HEK293 (cell line): ENCODE data around the gene CAPS.
A peak's percentile ranks its signal among the peaks of the same experiment; 100 is the strongest.

ENCODE experiments used
- CTCF ChIA-PET: fragments of 350-600 bp; formaldehyde crosslinking; extraction: SDS; loops from one replicate; lab custom pipeline; 2021; ENCODE audit warnings: antibody characterized with exemption; lab: Yijun Ruan, JAX
- POLR2A ChIA-PET: fragments of 300-600 bp; formaldehyde crosslinking; extraction: SDS; loops from one replicate; lab custom pipeline; 2020; ENCODE audit warnings: antibody characterized with exemption, inconsistent platforms; lab: Yijun Ruan, JAX
- H3K27ac ChIP-seq: fragments of 200-500 bp; sonication (Bioruptor generic); 2 replicates; pipeline ENCODE4 v1.5.1; 2014; ENCODE audit warnings: low read depth, low read length, control low read depth, inconsistent platforms; ENCODE audit errors: extremely low read depth
- H3K36me3 ChIP-seq, 2 experiments: fragments of 200-500 bp in 1 of 2; sonication (Bioruptor generic) in 1 of 2; 1 replicate in 1 of 2; 2 replicates in 1 of 2; pipeline ENCODE4 v1.5.1; 2014 to 2017; ENCODE audit warnings: inconsistent platforms in 2 of 2, low read length in 2 of 2; ENCODE audit not compliant: control insufficient read depth in 2 of 2, insufficient read depth in 1 of 2
- H3K4me1 ChIP-seq: fragments of 200-500 bp; sonication (Bioruptor generic); 2 replicates; pipeline ENCODE4 v1.5.1; 2014; ENCODE audit warnings: mild to moderate bottlenecking, low read length, inconsistent platforms; ENCODE audit not compliant: control insufficient read depth, insufficient read depth
- H3K4me3 ChIP-seq: 2 replicates; pipeline ENCODE4 v1.5.1; 2011; ENCODE audit warnings: low read depth, mild to moderate bottlenecking, control low read depth, low read length, moderate library complexity
- H3K9me3 ChIP-seq: fragments of 200-500 bp; sonication (Bioruptor generic); 2 replicates; pipeline ENCODE4 v1.5.1; 2014; ENCODE audit warnings: low read depth, low read length, inconsistent platforms; ENCODE audit not compliant: control insufficient read depth, insufficient read depth
- BCL11B ChIP-seq: fragments of 450-650 bp; formaldehyde crosslinking; IDR thresholded peaks from 2 replicates; pipeline ENCODE4 v1.5.1; 2016; ENCODE audit warnings: low read depth, missing biosample characterization, missing genetic modification characterization
- KLF16 ChIP-seq: fragments of 450-650 bp; formaldehyde crosslinking; IDR thresholded peaks from 2 replicates; pipeline ENCODE4 v1.5.1; 2017; ENCODE audit warnings: missing biosample characterization, missing genetic modification characterization
- OVOL3 ChIP-seq: fragments of 450-650 bp; formaldehyde crosslinking; IDR thresholded peaks from 2 replicates; pipeline ENCODE4 v1.5.1; 2016; ENCODE audit warnings: missing biosample characterization, missing genetic modification characterization
- ZBTB48 ChIP-seq: fragments of 450-650 bp; formaldehyde crosslinking; IDR thresholded peaks from 2 replicates; pipeline ENCODE4 v1.5.1; 2016; ENCODE audit warnings: missing biosample characterization, missing genetic modification characterization
- ZNF138 ChIP-seq: fragments of 450-650 bp; formaldehyde crosslinking; IDR thresholded peaks from 2 replicates; pipeline ENCODE4 v1.5.1; 2016; ENCODE audit warnings: missing biosample characterization, missing genetic modification characterization, borderline replicate concordance
- ZNF157 ChIP-seq: fragments of 450-650 bp; formaldehyde crosslinking; IDR thresholded peaks from 2 replicates; pipeline ENCODE4 v1.5.1; 2016; ENCODE audit warnings: missing biosample characterization, missing genetic modification characterization
- ZNF16 ChIP-seq: fragments of 450-650 bp; formaldehyde crosslinking; IDR thresholded peaks from 2 replicates; pipeline ENCODE4 v1.5.1; 2016; ENCODE audit warnings: low read depth, missing biosample characterization, missing genetic modification characterization
- ZNF202 ChIP-seq: fragments of 450-650 bp; formaldehyde crosslinking; IDR thresholded peaks from 2 replicates; pipeline ENCODE4 v1.5.1; 2016; ENCODE audit warnings: missing biosample characterization, missing genetic modification characterization, borderline replicate concordance
- ZNF24 ChIP-seq: fragments of 450-650 bp; formaldehyde crosslinking; IDR thresholded peaks from 2 replicates; pipeline ENCODE4 v1.5.1; 2016; ENCODE audit warnings: missing biosample characterization, missing genetic modification characterization
- ZNF335 ChIP-seq: fragments of 450-650 bp; formaldehyde crosslinking; conservative IDR thresholded peaks from 2 replicates; pipeline ENCODE4 v1.5.1; 2016; ENCODE audit warnings: missing biosample characterization, missing genetic modification characterization
- ZNF37A ChIP-seq: fragments of 450-650 bp; IDR thresholded peaks from 2 replicates; pipeline ENCODE4 v1.5.1; 2018; ENCODE audit warnings: missing biosample characterization, missing genetic modification characterization
- ZNF473 ChIP-seq: fragments of 450-650 bp; formaldehyde crosslinking; IDR thresholded peaks from 2 replicates; pipeline ENCODE4 v1.5.1; 2017; ENCODE audit warnings: missing biosample characterization, missing genetic modification characterization
- ZNF510 ChIP-seq: fragments of 450-650 bp; formaldehyde crosslinking; IDR thresholded peaks from 2 replicates; pipeline ENCODE4 v1.5.1; 2018; ENCODE audit warnings: mild to moderate bottlenecking, missing genetic modification characterization, missing biosample characterization; ENCODE audit not compliant: insufficient replicate concordance
- ZNF544 ChIP-seq: fragments of 450-650 bp; formaldehyde crosslinking; IDR thresholded peaks from 2 replicates; pipeline ENCODE4 v1.5.0; 2017; ENCODE audit warnings: missing biosample characterization, missing genetic modification characterization
- ZNF664 ChIP-seq: fragments of 450-650 bp; formaldehyde crosslinking; IDR thresholded peaks from 2 replicates; pipeline ENCODE4 v1.5.1; 2016; ENCODE audit warnings: missing biosample characterization, missing genetic modification characterization
- ZNF677 ChIP-seq: fragments of 450-650 bp; IDR thresholded peaks from 2 replicates; pipeline ENCODE4 v1.5.0; 2018; ENCODE audit warnings: missing biosample characterization, mild to moderate bottlenecking, missing genetic modification characterization, moderate library complexity
- ZNF768 ChIP-seq: fragments of 450-650 bp; formaldehyde crosslinking; IDR thresholded peaks from 2 replicates; pipeline ENCODE4 v1.5.1; 2018; ENCODE audit warnings: missing biosample characterization, mild to moderate bottlenecking, missing genetic modification characterization
- ZNF777 ChIP-seq: fragments of 450-650 bp; formaldehyde crosslinking; IDR thresholded peaks from 2 replicates; pipeline ENCODE4 v1.5.1; 2017; ENCODE audit warnings: missing biosample characterization, missing genetic modification characterization, borderline replicate concordance
- ZNF791 ChIP-seq: fragments of 450-650 bp; formaldehyde crosslinking; IDR thresholded peaks from 2 replicates; pipeline ENCODE4 v1.5.1; 2016; ENCODE audit warnings: missing biosample characterization, missing genetic modification characterization
- ZXDB ChIP-seq: fragments of 450-650 bp; formaldehyde crosslinking; IDR thresholded peaks from 2 replicates; pipeline ENCODE4 v1.5.1; 2016; ENCODE audit warnings: missing biosample characterization, missing genetic modification characterization
- TF ChIP-seq, protein P1 (sequence below): fragments of 450-650 bp; formaldehyde crosslinking; IDR thresholded peaks from 2 replicates; pipeline ENCODE4 v1.5.1; 2016; ENCODE audit warnings: missing biosample characterization, missing genetic modification characterization
- TF ChIP-seq, protein P2 (sequence below): fragments of 450-650 bp; IDR thresholded peaks from 2 replicates; pipeline ENCODE4 v1.5.1; 2018; ENCODE audit warnings: missing biosample characterization, mild to moderate bottlenecking, missing genetic modification characterization
- TF ChIP-seq, protein P3 (sequence below): fragments of 450-650 bp; formaldehyde crosslinking; IDR thresholded peaks from 2 replicates; pipeline ENCODE4 v1.5.1; 2016; ENCODE audit warnings: missing biosample characterization, missing genetic modification characterization
- TF ChIP-seq, protein P4 (sequence below): fragments of 450-650 bp; formaldehyde crosslinking; IDR thresholded peaks from 2 replicates; pipeline ENCODE4 v1.5.1; 2017; ENCODE audit warnings: missing biosample characterization, missing genetic modification characterization

CAPS gene

DNA sequence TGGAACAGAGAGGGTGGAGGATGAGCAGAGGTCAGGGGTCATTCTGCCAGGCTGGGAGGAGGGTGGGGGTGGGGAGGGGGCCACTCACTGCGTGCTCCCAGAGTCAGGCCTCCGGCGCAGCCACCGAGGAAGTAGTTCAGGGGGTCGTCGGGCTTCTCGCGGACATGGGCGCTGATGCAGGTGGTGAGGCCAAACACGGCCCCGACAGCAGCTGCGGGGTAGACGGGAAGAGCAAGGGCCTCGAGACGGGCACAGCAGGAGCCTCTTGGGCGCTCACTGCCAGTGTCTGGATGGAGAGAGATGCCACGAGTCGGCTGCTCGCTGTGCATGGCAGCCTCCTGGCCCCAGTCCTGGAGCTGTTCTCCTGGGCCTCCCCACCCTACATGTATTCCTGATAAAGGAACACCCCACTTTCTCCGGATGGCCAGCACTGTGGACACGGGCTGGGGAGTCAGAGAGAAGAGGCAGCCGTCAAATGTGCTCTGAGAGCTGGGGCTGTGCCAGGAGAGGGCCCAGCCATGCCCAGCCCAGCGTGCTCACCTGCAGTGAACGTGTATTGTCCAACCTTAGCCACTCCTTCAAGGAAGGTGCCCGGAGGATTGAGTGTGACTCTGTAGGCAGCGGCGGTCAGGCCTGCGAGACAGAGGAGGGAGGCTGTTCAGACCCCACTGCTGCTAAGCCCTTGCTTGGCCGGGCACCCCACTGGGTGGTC is 17.5 kb upstream of the CAPS start (continued):
- no peak for TF ChIP-seq ZNF16 (tag by site-specific recombination)
- TF ChIP-seq ZBTB48 (tag by site-specific recombination): no peak
- TF ChIP-seq, protein P1, sequence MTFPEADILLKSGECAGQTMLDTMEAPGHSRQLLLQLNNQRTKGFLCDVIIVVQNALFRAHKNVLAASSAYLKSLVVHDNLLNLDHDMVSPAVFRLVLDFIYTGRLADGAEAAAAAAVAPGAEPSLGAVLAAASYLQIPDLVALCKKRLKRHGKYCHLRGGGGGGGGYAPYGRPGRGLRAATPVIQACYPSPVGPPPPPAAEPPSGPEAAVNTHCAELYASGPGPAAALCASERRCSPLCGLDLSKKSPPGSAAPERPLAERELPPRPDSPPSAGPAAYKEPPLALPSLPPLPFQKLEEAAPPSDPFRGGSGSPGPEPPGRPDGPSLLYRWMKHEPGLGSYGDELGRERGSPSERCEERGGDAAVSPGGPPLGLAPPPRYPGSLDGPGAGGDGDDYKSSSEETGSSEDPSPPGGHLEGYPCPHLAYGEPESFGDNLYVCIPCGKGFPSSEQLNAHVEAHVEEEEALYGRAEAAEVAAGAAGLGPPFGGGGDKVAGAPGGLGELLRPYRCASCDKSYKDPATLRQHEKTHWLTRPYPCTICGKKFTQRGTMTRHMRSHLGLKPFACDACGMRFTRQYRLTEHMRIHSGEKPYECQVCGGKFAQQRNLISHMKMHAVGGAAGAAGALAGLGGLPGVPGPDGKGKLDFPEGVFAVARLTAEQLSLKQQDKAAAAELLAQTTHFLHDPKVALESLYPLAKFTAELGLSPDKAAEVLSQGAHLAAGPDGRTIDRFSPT (tag by site-specific recombination): no peak
- TF ChIP-seq ZNF664 (tag by site-specific recombination): no peak
- TF ChIP-seq ZNF768 (tag by site-specific recombination): no peak
- no peak for TF ChIP-seq OVOL3 (tag by site-specific recombination)
- no peak for TF ChIP-seq ZNF544 (tag by site-specific recombination)
- no peak for TF ChIP-seq ZNF202 (tag by site-specific recombination)
- TF ChIP-seq, protein P2, sequence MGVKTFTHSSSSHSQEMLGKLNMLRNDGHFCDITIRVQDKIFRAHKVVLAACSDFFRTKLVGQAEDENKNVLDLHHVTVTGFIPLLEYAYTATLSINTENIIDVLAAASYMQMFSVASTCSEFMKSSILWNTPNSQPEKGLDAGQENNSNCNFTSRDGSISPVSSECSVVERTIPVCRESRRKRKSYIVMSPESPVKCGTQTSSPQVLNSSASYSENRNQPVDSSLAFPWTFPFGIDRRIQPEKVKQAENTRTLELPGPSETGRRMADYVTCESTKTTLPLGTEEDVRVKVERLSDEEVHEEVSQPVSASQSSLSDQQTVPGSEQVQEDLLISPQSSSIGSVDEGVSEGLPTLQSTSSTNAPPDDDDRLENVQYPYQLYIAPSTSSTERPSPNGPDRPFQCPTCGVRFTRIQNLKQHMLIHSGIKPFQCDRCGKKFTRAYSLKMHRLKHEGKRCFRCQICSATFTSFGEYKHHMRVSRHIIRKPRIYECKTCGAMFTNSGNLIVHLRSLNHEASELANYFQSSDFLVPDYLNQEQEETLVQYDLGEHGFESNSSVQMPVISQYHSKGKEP (tag by site-specific recombination): no peak
- no peak for TF ChIP-seq ZNF677
- TF ChIP-seq BCL11B: no peak
- no peak for TF ChIP-seq ZNF157 (tag by site-specific recombination)
- TF ChIP-seq ZNF335 (tag by site-specific recombination): no peak

DNA sequence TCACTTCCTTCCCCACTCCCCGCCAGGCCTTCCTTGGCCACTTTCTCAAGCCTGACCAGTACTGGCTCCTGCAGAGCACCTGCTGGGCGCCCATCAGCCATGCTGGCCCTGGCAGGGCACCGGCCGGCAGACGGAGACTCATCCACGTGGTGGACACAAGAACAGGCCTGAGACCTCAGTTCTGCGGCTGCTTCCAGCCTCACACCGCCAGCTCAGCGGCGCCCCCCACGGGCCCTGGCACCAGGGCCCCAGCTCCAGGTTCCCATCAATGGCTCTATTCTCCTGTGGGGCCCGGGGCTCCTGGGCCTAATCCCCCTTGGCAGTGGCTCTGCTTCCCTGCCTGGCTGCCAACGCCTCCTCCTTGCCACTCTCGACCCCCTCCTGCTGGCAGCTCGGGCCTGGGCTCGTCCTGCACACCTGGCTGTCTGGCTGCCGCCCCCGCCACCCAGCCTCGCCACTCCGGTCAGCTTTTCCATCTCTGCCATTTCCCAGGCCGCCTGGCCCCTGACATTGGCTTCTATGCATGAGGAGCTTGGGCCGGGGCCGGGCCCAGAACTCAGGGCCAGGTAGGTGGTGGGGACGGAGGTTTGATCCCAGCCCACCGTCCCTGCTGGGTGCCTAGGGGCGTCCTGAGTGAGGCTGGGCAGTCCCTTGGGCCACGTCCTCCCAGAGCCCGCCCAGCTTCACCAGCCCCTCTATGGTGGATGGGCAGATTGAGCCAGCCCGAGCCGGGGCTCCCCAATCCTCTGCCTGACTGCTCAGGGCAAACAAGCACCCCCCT is 16.7 kb upstream of the CAPS start:
- ChIA-PET POLR2A (interaction anchor here (1.4 kb wide), 1 partner anchor 107 kb away, joined by 4 read pairs; the partner anchor contains the start of gene DUS3L), CTCF (interaction anchor here (0.5 to 1.5 kb wide), 5 partner anchors 16 to 481 kb away, joined by 3 to 14 read pairs (median 3); no protein-coding TSS in a partner anchor)
- no peak overlapping the region for H3K4me3 ChIP-seq
- H3K4me1 ChIP-seq: no peaks in the 10 kb centered on the region
- no peak overlapping the region for H3K27ac ChIP-seq
- peaks cover 4 to 47% of the 10 kb centered on the region in 2 experiments; a peak in 2 of 3 replicates for H3K36me3 ChIP-seq
- H3K9me3 ChIP-seq: no peaks in the 10 kb centered on the region
- TF ChIP-seq ZXDB (tag by site-specific recombination) (no peak), ZNF473 (tag by site-specific recombination) (no peak), ZNF510 (tag by site-specific recombination) (no peak), KLF16 (tag by site-specific recombination) (no peak), ZNF777 (tag by site-specific recombination) (no peak), ZNF37A (tag by site-specific recombination) (no peak), ZNF791 (no peak), ZNF138 (no peak), ZNF24 (tag by site-specific recombination) (no peak)
- TF ChIP-seq, protein P2 (tag by site-specific recombination): no peak
- TF ChIP-seq, protein P3, sequence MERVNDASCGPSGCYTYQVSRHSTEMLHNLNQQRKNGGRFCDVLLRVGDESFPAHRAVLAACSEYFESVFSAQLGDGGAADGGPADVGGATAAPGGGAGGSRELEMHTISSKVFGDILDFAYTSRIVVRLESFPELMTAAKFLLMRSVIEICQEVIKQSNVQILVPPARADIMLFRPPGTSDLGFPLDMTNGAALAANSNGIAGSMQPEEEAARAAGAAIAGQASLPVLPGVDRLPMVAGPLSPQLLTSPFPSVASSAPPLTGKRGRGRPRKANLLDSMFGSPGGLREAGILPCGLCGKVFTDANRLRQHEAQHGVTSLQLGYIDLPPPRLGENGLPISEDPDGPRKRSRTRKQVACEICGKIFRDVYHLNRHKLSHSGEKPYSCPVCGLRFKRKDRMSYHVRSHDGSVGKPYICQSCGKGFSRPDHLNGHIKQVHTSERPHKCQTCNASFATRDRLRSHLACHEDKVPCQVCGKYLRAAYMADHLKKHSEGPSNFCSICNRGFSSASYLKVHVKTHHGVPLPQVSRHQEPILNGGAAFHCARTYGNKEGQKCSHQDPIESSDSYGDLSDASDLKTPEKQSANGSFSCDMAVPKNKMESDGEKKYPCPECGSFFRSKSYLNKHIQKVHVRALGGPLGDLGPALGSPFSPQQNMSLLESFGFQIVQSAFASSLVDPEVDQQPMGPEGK (tag by site-specific recombination): 0 out of 2 replicates have a peak, but pooled peaks have one; percentile 14
- TF ChIP-seq, protein P4, sequence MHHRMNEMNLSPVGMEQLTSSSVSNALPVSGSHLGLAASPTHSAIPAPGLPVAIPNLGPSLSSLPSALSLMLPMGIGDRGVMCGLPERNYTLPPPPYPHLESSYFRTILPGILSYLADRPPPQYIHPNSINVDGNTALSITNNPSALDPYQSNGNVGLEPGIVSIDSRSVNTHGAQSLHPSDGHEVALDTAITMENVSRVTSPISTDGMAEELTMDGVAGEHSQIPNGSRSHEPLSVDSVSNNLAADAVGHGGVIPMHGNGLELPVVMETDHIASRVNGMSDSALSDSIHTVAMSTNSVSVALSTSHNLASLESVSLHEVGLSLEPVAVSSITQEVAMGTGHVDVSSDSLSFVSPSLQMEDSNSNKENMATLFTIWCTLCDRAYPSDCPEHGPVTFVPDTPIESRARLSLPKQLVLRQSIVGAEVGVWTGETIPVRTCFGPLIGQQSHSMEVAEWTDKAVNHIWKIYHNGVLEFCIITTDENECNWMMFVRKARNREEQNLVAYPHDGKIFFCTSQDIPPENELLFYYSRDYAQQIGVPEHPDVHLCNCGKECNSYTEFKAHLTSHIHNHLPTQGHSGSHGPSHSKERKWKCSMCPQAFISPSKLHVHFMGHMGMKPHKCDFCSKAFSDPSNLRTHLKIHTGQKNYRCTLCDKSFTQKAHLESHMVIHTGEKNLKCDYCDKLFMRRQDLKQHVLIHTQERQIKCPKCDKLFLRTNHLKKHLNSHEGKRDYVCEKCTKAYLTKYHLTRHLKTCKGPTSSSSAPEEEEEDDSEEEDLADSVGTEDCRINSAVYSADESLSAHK (tag by site-specific recombination): no peak
